IMR-90 (cell line): Measurements from ENCODE around the gene GABRB3. TPM values are rescaled to one million over a fixed set of nuclear protein-coding genes. Genes with fewer than 3 reads are reported as not detected.

ENCODE experiments used
- ATAC-seq: fragments of 200-7000 bp; cut with Tn5 transposase; 2 replicates; pipeline ENCODE4 v1.9.1; 2020; ENCODE audit warnings: low read depth, mild to moderate bottlenecking, moderate library complexity
- BruUV-seq: library from RNA; stranded (reverse); fragments of 400-500 nt; replicated peaks from 2 replicates; lab custom pipeline; 2021; lab: Mats Ljungman, UMichigan
- CTCF ChIA-PET: fragments of 300-600 bp; formaldehyde crosslinking; extraction: SDS; loops from one replicate; lab custom pipeline; 2021; ENCODE audit warnings: antibody characterized with exemption; lab: Yijun Ruan, JAX
- POLR2A ChIA-PET: fragments of 300-600 bp; sonication (Branson Sonifier 250); formaldehyde crosslinking; loops from one replicate; lab custom pipeline; 2022; ENCODE audit warnings: antibody characterized with exemption; ENCODE audit not compliant: unreplicated experiment; lab: Charles Lee
- DNase-seq: peaks from one replicate; pipeline ENCODE4 v3.0.0; 2013
- H2AFZ ChIP-seq: replicated peaks from 2 replicates; pipeline ENCODE3; 2013; ENCODE audit warnings: low read length, mild to moderate bottlenecking; ENCODE audit not compliant: poor library complexity
- H2AK5ac ChIP-seq: 2 replicates; pipeline ENCODE4 v1.6.1; 2013; ENCODE audit warnings: low read depth, low read length, inconsistent platforms
- H2AK9ac ChIP-seq: replicated peaks from 2 replicates; pipeline ENCODE3; 2013; ENCODE audit warnings: mild to moderate bottlenecking, low read depth, low read length, moderate library complexity; ENCODE audit not compliant: poor library complexity
- H2BK120ac ChIP-seq: 2 replicates; pipeline ENCODE4 v1.6.1; 2013; ENCODE audit warnings: low read depth, low read length, inconsistent platforms
- H2BK15ac ChIP-seq: 3 replicates; pipeline ENCODE4 v1.6.1; 2013; ENCODE audit warnings: low read depth, low read length, inconsistent platforms
- H2BK20ac ChIP-seq: 2 replicates; pipeline ENCODE4 v1.6.1; 2013; ENCODE audit warnings: low read depth, mild to moderate bottlenecking, inconsistent platforms, low read length, moderate library complexity
- H2BK5ac ChIP-seq: 2 replicates; pipeline ENCODE4 v1.6.1; 2013; ENCODE audit warnings: mild to moderate bottlenecking, low read depth, low read length, inconsistent platforms; ENCODE audit not compliant: poor library complexity, severe bottlenecking
- H3K14ac ChIP-seq: replicated peaks from 2 replicates; pipeline ENCODE4 v1.6.1; 2013; ENCODE audit warnings: low read depth, low read length, inconsistent platforms
- H3K18ac ChIP-seq: 2 replicates; pipeline ENCODE4 v1.6.1; 2013; ENCODE audit warnings: low read depth, low read length, control low read depth
- H3K23ac ChIP-seq: 2 replicates; pipeline ENCODE4 v1.6.1; 2013; ENCODE audit warnings: low read depth, low read length, inconsistent platforms
- H3K27ac ChIP-seq: 2 replicates; pipeline ENCODE4 v1.5.1; 2013; ENCODE audit warnings: mild to moderate bottlenecking, control low read depth, low read length; ENCODE audit not compliant: insufficient read depth
- H3K27me3 ChIP-seq: 2 replicates; pipeline ENCODE4 v1.6.1; 2013; ENCODE audit warnings: low read length; ENCODE audit not compliant: control insufficient read depth, insufficient read depth
- H3K36me3 ChIP-seq: 2 replicates; pipeline ENCODE4 v1.6.1; 2013; ENCODE audit warnings: low read length, mixed read lengths; ENCODE audit not compliant: control insufficient read depth, insufficient read depth
- H3K4ac ChIP-seq: 2 replicates; pipeline ENCODE4 v1.6.1; 2013; ENCODE audit warnings: low read depth, low read length, inconsistent platforms
- H3K4me1 ChIP-seq: 2 replicates; pipeline ENCODE4 v1.6.1; 2013; ENCODE audit warnings: low read length, mixed read lengths; ENCODE audit not compliant: control insufficient read depth, insufficient read depth
- H3K4me2 ChIP-seq: 2 replicates; pipeline ENCODE4 v1.6.1; 2013; ENCODE audit warnings: low read depth, mild to moderate bottlenecking, control low read depth, low read length, moderate library complexity
- H3K4me3 ChIP-seq: 2 replicates; pipeline ENCODE4 v1.5.1; 2013; ENCODE audit warnings: low read depth, mild to moderate bottlenecking, control low read depth, low read length, moderate library complexity; ENCODE audit not compliant: insufficient read depth
- H3K56ac ChIP-seq: 2 replicates; pipeline ENCODE4 v1.6.1; 2013; ENCODE audit warnings: low read length, inconsistent platforms; ENCODE audit not compliant: insufficient read depth; ENCODE audit errors: extremely low read depth
- H3K79me1 ChIP-seq, 2 experiments: 2 replicates each; pipeline ENCODE4 v1.6.1; 2013; ENCODE audit warnings: low read length in 2 of 2, inconsistent platforms in 1 of 2, low read depth in 1 of 2
- H3K9ac ChIP-seq: 2 replicates; pipeline ENCODE4 v1.6.1; 2013; ENCODE audit warnings: low read depth, low read length, control low read depth
- H3K9me1 ChIP-seq: 2 replicates; pipeline ENCODE4 v1.6.1; 2013; ENCODE audit warnings: low read length, inconsistent platforms; ENCODE audit not compliant: insufficient read depth
- H3K9me3 ChIP-seq: 2 replicates; pipeline ENCODE4 v1.6.1; 2013; ENCODE audit warnings: low read length; ENCODE audit not compliant: control insufficient read depth, insufficient read depth
- H4K20me1 ChIP-seq: 2 replicates; pipeline ENCODE4 v1.6.1; 2013; ENCODE audit warnings: low read length, inconsistent platforms; ENCODE audit not compliant: insufficient read depth
- H4K5ac ChIP-seq: 2 replicates; pipeline ENCODE4 v1.6.1; 2013; ENCODE audit warnings: mild to moderate bottlenecking, low read depth, low read length, control low read depth
- H4K8ac ChIP-seq, 2 experiments: 2 replicates each; pipeline ENCODE4 v1.6.1; 2013; ENCODE audit warnings: low read depth in 2 of 2, low read length in 2 of 2, control low read depth in 1 of 2, inconsistent platforms in 1 of 2
- H4K91ac ChIP-seq: 2 replicates; pipeline ENCODE4 v1.6.1; 2013; ENCODE audit warnings: low read depth, low read length, inconsistent platforms; ENCODE audit not compliant: insufficient read depth
- BHLHE40 ChIP-seq: fragments of 150-350 bp; IDR thresholded peaks from 2 replicates; pipeline ENCODE4 v1.6.1; 2016; ENCODE audit warnings: mild to moderate bottlenecking, low read depth, low read length
- CEBPB ChIP-seq: IDR thresholded peaks from 2 replicates; pipeline ENCODE4 v1.6.1; 2012; ENCODE audit warnings: low read depth, low read length, improper control_type of control experiment
- MAFK ChIP-seq: IDR thresholded peaks from 2 replicates; pipeline ENCODE4 v1.6.1; 2012; ENCODE audit warnings: low read depth, low read length, improper control_type of control experiment
- MAZ ChIP-seq: IDR thresholded peaks from 2 replicates; pipeline ENCODE4 v1.6.1; 2012; ENCODE audit warnings: low read depth, mild to moderate bottlenecking, low read length, improper control_type of control experiment, moderate library complexity, borderline replicate concordance
- RAD21 ChIP-seq: IDR thresholded peaks from 2 replicates; pipeline ENCODE4 v1.6.1; 2012; ENCODE audit warnings: low read length, improper control_type of control experiment
- SMC3 ChIP-seq: fragments of 150-350 bp; IDR thresholded peaks from 2 replicates; pipeline ENCODE4 v1.6.1; 2016; ENCODE audit warnings: low read depth, mild to moderate bottlenecking, antibody characterized with exemption, low read length, moderate library complexity
- WGBS, 2 experiments: methylation state at CpG; one replicate each; pipeline versions ENCODE4 v1.1.5 to v1.1.7; 2013; ENCODE audit warnings: missing lambda C conversion rate in 2 of 2; ENCODE audit not compliant: insufficient read length in 1 of 2; ENCODE audit errors: extremely low coverage in 2 of 2; 5-methylcytosine and 5-hydroxymethylcytosine counted together
- dilution Hi-C: fragments of 300-500 bp; cut with HindIII; formaldehyde crosslinking; loops from one replicate; pipeline ENCODE4 v1.14.3; 2018; ENCODE audit warnings: low sequenced_read_pairs; ENCODE audit not compliant: unreplicated experiment
- in situ Hi-C: fragments of 300-500 bp; cut with MboI; formaldehyde crosslinking; loops from 3 replicates; pipeline ENCODE4 v1.14.3; 2019; ENCODE audit warnings: low sequenced_read_pairs, inconsistent platforms, mixed read lengths
- intact Hi-C: fragments of 100-400 bp; cut with micrococcal nuclease; formaldehyde crosslinking; loops from 2 replicates; pipeline ENCODE4 v1.10.0; 2022
- polyA plus RNA-seq, 3 experiments: library from polyadenylated mRNA; depleted of rRNA; stranded (reverse); fragments of >200 nt; gene quantifications; 2 replicates each; pipeline ENCODE4 v1.2.3, GENCODE V29; 2012; ENCODE audit warnings: low replicate concordance in 1 of 3
- total RNA-seq: library from RNA; depleted of rRNA; stranded (reverse); fragments of >200 nt; gene quantifications from 2 replicates; pipeline ENCODE4 v1.2.3, GENCODE V29; 2012
- TF ChIP-seq, protein P1 (sequence below): fragments of 150-350 bp; IDR thresholded peaks from 2 replicates; pipeline ENCODE4 v1.6.1; 2016; ENCODE audit warnings: low read depth, mild to moderate bottlenecking, low read length, moderate library complexity, borderline replicate concordance

The GABRB3 gene
- total and polyA plus RNA-seq, 2 of the 4 experiments (the other 2 are of a cell fraction) = 0.36 to 0.54 TPM

DNA sequence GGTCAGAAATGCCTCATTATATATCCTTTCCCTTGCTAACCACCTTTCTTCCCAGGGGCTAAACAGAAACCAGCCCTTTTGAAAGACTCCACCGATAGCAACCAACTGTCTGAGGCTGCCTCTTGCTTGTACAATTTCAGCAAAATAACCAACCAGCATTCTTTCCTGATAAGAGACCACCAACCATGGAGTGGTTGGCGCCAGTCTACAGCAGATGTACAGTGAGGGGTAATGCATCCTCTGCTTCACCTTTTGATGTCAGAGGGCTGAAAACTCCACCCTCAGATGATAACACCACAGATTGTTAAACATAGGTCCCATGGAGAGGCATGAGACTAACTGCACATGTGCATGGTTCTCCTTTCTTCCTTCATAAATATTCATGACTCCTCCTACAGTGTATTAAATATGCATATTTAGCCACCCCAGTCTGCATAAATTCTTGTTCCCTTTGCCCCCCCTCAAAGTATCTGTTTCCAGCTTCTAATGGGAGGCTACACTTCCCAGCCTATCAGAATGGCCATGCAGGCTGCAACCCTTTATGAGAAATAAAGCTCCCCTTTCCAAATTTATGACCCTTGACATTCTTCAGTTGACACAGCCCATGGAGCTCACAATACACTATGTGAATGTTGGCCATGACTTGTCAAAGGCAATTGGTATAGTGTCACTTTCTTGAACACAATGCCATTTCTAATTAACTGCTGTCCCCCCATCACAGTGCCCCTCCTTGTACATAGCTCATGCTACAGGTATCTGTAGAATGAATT is 48.3 kb downstream of the GABRB3 start:
- DNase-seq (no peak), ATAC-seq (no peak)
- Histone ChIP-seq H2BK15ac (no peak overlapping the region), H4K5ac (no peak overlapping the region), H2AK5ac (no peak overlapping the region), H2BK5ac (no peak overlapping the region), H3K27ac (no peak overlapping the region), H3K18ac (no peak overlapping the region), H3K4me1 (no peaks in the 10 kb centered on the region), H3K79me1 (no peaks in the 10 kb centered on the region), H3K4me2 (no peak overlapping the region), H3K4ac (no peak overlapping the region), H3K23ac (no peak overlapping the region), H3K4me3 (no peak overlapping the region), H2BK20ac (no peak overlapping the region), H3K9me3 (peaks cover 5% of the 10 kb centered on the region), H4K8ac (no peak overlapping the region), H2AFZ (no peak overlapping the region), H2BK120ac (no peak overlapping the region), H3K9ac (no peak overlapping the region), H4K91ac (no peak overlapping the region), H2AK9ac (no peak overlapping the region), H4K20me1 (no peaks in the 10 kb centered on the region), H3K56ac (no peak overlapping the region), H3K36me3 (no peaks in the 10 kb centered on the region), H3K14ac (no peak overlapping the region), H3K9me1 (no peaks in the 10 kb centered on the region), H3K27me3 (no peaks in the 10 kb centered on the region)
- in situ Hi-C loops (no loop called here), intact Hi-C loops (no loop called here), dilution Hi-C loops (no loop called here)
- TF ChIP-seq CEBPB (no peak), BHLHE40 (no peak), SMC3 (no peak), RAD21 (no peak), MAZ (no peak), MAFK (no peak)
- TF ChIP-seq, protein P1, sequence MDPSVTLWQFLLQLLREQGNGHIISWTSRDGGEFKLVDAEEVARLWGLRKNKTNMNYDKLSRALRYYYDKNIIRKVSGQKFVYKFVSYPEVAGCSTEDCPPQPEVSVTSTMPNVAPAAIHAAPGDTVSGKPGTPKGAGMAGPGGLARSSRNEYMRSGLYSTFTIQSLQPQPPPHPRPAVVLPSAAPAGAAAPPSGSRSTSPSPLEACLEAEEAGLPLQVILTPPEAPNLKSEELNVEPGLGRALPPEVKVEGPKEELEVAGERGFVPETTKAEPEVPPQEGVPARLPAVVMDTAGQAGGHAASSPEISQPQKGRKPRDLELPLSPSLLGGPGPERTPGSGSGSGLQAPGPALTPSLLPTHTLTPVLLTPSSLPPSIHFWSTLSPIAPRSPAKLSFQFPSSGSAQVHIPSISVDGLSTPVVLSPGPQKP = no peak
- BruUV-seq = no TSS peak
- WGBS, 2 experiments = no CpG with 5 or more reads among the region's 2 CpGs
- CTCF ChIA-PET = interaction anchor here (0.7 kb wide), 1 partner anchor 52 kb away, joined by 4 read pairs; no protein-coding TSS in a partner anchor
- POLR2A ChIA-PET = no interaction called here
